IPS-18c (cell line): ENCODE measurements around the gene MYO6.

Experiments
- H3K4me3 ChIP-seq: 2 replicates; pipeline ENCODE4 v1.7.0; 2013; ENCODE audit warnings: low read depth, mild to moderate bottlenecking, low read length, moderate library complexity; ENCODE audit not compliant: insufficient read depth
- H3K9me3 ChIP-seq: one replicate; pipeline ENCODE4 v1.6.1; 2013; ENCODE audit warnings: mild to moderate bottlenecking, low read length, moderate library complexity; ENCODE audit not compliant: control insufficient read depth, insufficient read depth

The MYO6 gene

DNA sequence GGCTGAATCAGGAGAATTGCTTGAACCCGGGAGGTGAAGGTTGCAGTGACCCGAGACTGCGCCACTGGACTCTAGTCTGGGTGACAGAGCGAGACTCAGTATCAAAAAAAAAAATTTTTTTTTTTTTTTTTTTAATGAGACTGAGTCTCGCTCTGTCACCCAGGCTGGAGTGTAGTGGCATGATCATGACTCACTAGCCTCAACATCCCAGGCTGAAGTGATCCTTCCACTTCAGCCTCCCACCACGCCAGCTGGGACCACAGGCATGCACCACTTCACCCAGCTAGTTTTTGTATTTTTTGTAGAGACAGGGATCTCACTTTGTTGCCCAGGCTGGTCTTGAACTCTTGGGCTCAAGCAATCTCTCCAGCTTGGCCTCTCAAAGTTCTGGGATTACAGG lies 53.3 kb downstream of the MYO6 start:
- Histone ChIP-seq H3K9me3 (no peaks in the 10 kb centered on the region), H3K4me3 (no peak overlapping the region)

DNA sequence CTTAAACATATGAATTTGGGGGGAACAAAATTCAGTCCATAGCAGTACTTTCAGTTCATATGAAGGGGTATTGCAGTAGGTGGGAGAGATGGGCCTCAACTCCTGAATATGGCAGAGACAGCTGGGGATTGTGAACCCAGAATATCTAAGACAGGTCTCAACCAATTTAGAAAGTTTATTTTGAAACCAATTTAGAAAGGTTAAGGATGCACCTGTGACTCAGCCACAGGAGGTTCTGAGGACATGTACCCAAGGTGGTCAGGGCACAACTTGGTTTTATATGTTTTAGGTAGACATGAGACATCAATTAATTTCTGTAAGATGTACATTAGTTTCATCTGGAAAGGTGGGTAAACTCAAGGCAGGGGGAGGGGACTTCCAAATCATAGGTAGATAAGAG lies 59.5 kb downstream of the MYO6 start:
- Histone ChIP-seq H3K9me3 (no peaks in the 10 kb centered on the region), H3K4me3 (no peak overlapping the region)

DNA sequence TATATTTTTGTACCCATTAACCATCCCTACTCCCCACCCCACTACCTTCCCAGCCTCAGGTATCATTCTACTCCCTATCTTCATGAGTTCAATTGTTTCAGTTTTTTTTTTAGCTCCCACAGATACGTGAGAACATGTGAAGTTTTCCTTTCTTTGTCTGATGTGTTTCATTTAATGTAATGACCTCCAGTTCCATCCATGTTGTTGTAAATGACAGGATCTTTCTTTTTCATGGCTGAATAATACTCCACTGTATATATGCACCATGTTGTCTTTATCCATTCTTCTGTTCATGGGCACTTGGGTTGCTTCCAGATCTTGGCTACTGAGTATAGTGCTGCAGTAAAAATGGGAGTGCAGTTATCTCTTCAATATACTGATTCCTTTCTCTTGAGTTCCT lies 63.5 kb downstream of the MYO6 start:
- Histone ChIP-seq H3K4me3 (no peak overlapping the region), H3K9me3 (no peaks in the 10 kb centered on the region)

DNA sequence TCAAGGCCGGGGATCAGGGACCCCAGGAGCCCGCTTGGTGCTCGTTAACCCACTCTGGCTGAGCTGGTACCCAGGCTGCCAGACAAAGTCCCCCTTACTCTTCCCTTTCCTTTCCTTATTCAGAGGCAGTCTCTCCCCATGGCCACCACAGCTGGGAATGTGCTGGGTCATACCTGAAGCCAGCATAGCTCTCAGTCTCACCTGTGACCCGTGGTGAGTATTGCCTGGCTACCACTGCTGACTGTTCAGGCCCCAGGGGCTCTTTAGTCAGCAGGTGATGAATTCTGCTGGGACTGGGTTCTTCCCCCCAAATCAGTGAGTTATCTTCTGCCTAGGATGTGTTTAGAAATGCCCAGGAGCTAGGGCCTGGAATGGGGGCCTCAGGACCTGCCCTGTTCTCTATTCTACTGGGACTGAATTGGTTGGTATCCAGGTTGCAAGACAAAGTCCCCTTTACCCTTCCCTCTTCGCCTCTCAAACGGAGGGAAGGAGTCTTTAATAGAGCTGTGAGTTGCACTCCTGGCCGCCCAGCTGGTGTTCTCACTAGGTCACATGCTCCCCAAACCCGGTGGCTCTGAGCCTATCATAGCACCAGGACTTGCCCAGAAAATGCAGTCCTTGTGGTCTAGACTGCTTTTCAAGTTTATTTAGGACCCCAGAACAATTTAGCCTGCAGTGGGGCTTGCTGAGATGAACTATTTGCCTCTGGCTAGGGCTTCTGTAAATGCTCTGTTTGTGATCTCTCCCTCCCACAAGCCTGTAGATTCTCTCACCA lies 64.6 kb downstream of the MYO6 start:
- no peak overlapping the region for H3K4me3 ChIP-seq
- no peaks in the 10 kb centered on the region for H3K9me3 ChIP-seq

DNA sequence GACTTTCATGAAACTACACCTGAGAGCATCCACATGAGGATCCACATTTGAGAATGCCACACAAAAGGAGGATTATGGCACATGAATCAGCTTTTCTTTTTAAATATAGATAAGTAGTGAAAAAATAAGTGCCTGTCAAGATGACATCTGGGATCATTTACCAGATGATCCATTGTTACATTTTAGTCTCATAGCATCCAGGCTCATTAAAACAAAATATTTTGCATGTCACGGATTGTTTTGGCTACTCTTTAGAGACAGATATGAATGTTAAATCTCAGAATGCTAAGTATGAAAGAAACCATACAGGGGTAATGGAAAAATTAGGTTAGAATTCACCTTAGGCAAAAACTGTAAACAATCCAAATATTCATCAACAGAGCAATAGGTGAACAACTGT lies 66.7 kb downstream of the MYO6 start:
- H3K4me3 ChIP-seq, result no peak overlapping the region
- no peaks in the 10 kb centered on the region for H3K9me3 ChIP-seq

DNA sequence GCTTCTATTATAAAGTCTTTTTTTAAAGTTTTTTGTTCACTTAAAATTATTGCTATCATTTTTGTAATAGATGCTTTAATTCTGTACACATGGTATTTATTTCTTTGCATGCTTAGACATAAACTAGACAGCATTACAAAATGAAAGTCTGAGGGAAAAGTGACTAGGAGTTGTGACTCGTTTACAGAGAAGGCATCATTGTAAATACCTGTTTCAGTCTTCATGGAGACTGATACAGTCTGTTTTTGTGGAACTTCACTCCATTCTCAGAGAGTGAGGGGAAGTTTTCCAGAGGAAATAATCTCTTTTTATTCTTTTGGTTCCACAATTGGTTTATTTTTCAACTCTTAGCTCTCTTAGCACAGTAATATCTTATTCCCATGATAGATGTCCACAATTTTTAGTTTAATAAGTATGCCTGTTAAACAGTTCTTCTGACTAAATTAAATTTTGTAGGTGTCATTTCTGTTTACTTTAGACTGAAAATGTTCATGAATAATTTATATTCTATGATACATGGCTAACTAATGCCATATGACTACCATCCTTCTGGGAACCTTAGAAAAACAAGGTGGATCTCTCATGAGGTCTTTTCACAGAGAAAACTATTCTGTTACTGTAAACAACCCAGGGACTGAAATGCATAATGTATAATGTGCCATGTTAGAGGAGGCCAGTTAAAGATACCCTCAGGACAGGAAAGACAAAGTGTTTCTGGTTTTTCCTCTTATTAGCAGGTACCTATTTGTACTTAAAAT lies 69.2 kb downstream of the MYO6 start:
- no peak overlapping the region for H3K4me3 ChIP-seq
- no peaks in the 10 kb centered on the region for H3K9me3 ChIP-seq

DNA sequence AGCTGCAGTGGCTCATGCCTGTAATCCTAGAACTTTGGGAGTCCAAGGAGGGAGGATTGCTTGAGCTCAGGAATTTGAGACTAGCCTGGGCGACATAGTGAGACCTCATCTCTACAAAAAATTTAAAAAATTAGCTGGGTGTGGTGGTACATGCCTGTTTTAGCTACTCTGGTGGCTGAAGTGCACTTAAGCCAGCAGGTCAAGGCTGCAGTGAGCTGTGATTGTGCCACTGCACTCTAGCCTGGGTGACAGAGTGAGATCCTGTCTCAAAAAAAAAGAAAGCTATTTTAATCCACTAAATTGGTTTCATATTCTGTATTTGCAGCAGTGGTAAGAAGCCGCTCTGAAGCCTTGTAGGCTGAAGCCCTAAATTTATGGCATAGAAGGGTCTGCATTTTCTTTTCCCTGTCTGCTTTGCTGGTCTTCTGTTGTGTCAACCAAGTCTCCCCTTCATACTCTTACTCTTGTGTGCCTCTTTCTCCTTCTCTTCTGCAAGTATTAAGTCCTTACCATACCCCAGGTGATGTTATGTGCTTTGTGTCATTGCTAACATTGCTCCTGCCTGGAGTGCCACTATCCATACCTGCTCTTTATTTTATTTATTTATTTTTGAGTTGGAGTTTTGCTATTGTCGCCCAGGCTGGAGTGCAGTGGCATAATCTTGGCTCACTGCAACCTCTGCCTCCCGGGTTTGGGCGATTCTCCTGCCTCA lies 70.9 kb downstream of the MYO6 start:
- H3K9me3 ChIP-seq, result no peaks in the 10 kb centered on the region

DNA sequence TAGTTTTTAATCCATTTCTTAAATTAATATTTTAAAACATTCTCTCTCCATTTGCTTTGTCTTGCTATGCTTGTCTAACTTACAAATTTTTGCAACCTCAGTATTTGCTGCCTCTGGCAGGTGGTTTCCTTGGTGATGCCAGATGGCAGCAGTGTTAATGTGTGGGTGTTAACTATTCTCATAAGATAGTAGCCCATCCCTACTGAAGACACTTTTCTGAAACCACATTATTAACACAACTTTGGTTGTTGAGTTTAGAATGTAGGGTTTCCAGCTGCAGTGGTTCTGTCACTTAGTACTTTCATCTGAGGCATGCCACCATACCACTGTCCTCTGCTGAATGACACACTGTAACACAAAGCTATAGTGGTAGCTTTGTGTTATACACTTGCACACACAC lies 75.1 kb downstream of the MYO6 start:
- H3K4me3 ChIP-seq, result no peak overlapping the region
- no peaks in the 10 kb centered on the region for H3K9me3 ChIP-seq

More for the DNA sequence above, 70.9 kb downstream of the MYO6 start:
- H3K4me3 ChIP-seq, result no peak overlapping the region

DNA sequence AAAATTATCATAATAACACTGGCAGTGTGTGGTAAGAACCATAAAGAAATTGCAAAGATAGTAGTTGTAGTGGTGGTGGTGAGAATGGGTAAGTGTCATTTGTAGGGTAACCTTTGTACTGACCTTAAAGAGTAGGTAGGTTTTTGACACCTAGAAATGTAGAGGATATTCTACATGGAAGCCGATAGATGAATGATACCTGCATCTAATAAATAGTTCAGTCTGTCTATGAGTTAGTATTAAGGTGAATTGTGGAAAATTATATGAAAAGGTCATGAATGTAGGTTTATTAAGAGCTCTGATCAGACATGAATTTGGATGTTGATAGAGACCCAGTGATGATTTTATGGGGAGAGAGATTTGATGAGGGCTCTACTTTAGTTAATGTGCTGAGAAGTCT lies 78.1 kb downstream of the MYO6 start:
- Histone ChIP-seq H3K4me3 (no peak overlapping the region), H3K9me3 (no peaks in the 10 kb centered on the region)

DNA sequence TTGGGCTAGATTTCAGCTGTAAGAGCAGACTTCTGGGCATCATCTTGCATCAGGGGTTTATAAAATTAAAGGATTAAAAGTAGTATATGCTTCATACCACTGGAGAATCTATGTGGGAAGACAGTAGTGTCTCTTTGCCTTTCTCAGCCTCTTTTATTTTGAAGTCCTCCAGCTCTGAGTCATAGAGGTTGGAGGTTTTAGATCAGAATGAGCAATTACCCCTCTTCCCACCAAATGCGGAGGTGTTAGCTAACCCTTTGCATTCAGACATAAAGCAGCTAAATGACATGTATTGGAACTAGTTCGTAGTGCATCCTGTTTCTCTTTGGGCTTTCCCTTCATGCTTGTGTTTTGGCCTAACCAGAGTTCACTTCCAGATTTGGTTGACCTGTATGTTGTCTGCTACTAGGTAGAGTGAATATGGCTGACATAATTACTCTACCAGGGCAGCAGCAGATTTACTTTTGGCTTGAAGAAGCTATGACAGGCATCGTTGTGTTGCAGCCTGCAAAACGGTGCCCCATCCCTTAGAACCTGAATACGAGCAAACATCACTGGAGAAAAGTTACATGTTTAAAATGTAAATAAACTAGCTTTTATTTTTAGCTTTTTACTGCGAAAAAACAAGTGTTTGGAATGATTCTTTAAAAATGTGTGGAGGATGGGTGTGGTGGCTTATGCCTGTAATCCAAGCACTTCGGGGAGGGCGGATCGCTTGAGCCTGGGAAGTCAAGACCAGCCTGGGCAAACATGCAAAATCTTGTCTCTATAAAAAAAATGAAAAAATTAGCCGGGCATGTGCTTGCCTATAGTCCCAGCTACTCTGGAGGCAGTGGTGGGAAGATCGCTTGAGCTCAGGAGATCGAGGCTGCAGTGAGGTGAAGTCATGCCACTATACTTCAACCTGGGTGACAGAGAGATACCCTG lies 82.2 kb downstream of the MYO6 start:
- H3K4me3 ChIP-seq, result no peak overlapping the region
- H3K9me3 ChIP-seq, result no peaks in the 10 kb centered on the region

DNA sequence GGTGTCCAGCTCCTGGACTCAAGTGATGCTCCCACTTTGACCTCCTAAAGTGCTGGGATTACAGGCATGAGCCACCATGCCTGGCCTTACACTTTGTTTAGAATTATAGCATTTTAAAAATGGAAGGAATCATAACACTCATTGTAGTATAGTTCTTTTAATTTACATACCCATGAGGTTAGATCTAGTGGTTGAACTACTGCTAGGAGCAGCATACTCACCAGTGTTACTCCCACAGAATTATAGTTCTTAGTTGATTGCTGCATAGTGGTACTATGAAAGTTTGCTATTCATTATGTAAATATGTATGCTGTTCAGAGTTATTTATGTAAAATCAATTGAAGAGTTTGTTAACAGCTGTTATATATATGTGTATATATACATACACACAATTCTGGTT lies 85.4 kb downstream of the MYO6 start:
- H3K9me3 ChIP-seq, result no peaks in the 10 kb centered on the region
- no peak overlapping the region for H3K4me3 ChIP-seq

DNA sequence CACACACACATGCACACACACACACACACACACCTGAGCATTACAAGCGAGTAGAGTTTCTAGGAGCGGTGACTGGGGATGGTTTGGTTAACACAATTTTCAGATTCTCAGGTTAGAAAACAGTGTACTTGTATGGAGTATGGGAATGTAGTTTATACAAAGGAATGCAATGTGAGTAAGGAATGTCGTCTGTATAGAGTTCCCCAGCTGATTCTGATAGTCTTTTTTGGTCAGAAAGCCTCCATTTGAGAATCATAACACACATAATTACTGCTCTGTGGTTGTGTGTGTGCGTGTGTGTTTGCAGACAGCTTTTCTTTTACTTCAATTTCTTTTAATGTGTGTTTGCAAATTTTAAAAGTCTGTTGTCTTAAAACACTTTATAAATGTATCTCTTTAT lies 93.2 kb downstream of the MYO6 start:
- no peak overlapping the region for H3K4me3 ChIP-seq
- no peaks in the 10 kb centered on the region for H3K9me3 ChIP-seq

DNA sequence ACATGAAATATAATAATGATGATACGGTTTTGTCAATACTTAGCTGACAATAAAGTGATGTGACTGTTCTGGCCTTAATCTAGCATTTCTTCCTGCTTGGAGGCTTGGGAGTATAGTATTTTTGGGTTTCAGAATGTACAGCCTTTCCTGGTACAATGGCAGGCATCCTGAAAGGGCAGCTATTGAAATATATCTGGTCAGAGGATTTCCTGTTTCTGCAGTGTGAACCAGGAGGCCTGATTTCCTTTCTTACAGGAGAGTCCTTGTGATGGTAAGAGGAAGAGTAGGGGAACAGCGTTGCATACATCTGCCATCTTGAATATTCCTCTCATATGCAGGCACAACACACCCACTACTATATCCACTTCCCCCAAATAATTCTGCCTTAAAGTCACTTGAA lies 93.7 kb downstream of the MYO6 start:
- Histone ChIP-seq H3K4me3 (no peak overlapping the region), H3K9me3 (no peaks in the 10 kb centered on the region)

DNA sequence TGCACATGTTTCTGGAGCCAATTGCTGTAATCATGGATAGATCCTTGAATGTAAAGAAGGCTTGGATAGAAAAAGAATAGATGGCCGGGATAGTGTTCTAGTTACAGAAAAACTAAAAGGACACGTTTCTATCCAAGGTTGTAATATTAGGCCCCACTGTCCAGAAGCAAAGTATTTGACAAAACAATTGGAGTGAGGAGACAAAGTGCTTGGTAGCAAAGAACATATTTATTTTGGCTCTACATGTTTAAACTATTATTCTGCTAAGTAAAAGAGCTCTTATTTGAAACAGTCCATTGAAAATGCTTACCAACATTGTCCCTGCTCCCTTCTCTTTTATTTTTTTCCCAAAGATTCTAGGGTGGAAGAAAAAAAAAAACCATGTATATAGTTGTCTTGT lies 94.4 kb downstream of the MYO6 start:
- H3K4me3 ChIP-seq, result no peak overlapping the region
- H3K9me3 ChIP-seq, result no peaks in the 10 kb centered on the region

DNA sequence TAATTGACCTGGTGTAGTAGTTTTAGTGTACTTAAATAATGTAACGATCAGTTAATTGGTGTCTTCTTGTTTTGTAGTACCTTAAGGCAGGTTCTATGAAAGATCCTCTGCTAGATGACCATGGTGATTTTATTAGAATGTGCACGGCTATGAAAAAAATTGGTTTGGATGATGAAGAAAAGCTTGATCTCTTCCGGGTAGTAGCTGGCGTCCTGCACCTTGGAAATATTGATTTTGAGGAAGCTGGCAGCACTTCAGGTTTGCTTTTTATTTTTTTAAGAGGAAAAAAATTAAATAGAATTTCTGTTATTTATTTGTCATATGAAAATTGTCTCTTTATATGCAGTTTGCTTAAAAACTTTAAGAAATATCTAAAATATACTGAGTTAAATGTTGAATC lies 99.2 kb downstream of the MYO6 start:
- Histone ChIP-seq H3K9me3 (no peaks in the 10 kb centered on the region), H3K4me3 (no peak overlapping the region)

DNA sequence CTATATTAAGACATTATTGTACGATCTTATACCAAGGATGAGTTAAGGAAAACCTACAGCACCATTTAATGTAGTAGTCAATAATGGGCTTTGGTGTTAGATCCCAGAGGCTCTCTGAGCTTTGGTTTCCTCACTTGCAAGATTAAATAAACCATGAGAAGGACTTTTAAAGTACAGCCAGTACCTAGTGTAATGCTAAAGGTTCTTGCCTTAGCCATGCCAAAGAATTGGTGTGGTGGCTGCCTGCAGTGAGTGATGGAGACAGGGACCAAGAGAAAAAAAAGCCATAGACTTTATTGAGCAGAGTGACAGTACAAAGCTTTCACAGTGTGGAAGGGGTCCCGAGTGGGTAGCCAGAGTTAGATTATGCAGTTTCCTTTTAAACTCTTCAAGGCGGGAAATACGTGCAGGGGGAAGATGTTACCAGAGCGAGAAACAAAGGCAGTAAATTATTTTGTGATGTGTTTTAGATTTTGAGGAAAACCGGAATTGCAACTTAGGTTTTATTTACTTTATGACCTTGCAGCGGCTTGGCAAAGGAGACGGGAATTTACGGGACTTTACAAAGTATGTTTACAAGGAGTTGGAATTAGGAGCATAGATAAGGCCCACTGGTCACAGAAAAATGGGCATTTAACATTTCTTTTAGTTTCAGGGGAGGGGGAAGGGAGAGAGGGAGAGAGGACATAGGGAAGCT lies 100.4 kb downstream of the MYO6 start:
- H3K4me3 ChIP-seq, result no peak overlapping the region
- H3K9me3 ChIP-seq, result no peaks in the 10 kb centered on the region
